Gastroesophageal sphincter (tissue), 4 donors: ENCODE results near the gene NCR3LG1. TPM values are rescaled to one million over a fixed set of nuclear protein-coding genes. Genes with fewer than 3 reads are reported as not detected.

Experiments used
- ATAC-seq: fragments of 150-250 bp; one replicate; pipeline ENCODE4 v1.9.1; 2016; ENCODE audit warnings: mild to moderate bottlenecking, moderate library complexity
- H3K27ac ChIP-seq, 4 donors: fragments of 200-600 bp; sonication (generic) in 3 of 4; 1 replicate in 3 of 4; 2 replicates in 1 of 4; pipeline ENCODE4 v1.5.1; 2016 to 2019
- H3K27me3 ChIP-seq: fragments of 200-600 bp; sonication (generic); one replicate; pipeline ENCODE4 v1.5.1; 2019
- H3K36me3 ChIP-seq, 2 donors: fragments of 200-600 bp; sonication (generic); one replicate each; pipeline ENCODE4 v1.5.1; 2019; ENCODE audit warnings: control low read depth in 1 of 2
- H3K4me1 ChIP-seq, 3 donors: fragments of 200-600 bp; sonication (generic); 1 replicate in 2 of 3; 2 replicates in 1 of 3; pipeline ENCODE4 v1.5.1; 2016 to 2019; ENCODE audit warnings: control low read depth in 2 of 3
- H3K4me3 ChIP-seq, 2 donors: fragments of 200-600 bp; sonication (generic); one replicate each; pipeline ENCODE4 v1.5.1; 2019; ENCODE audit warnings: mild to moderate bottlenecking in 1 of 2, moderate library complexity in 1 of 2
- H3K9me3 ChIP-seq, 3 donors: fragments of 200-600 bp; sonication (generic); one replicate each; pipeline ENCODE4 v1.5.1; 2017 to 2019; ENCODE audit warnings: control low read depth in 2 of 3
- EP300 ChIP-seq: sonication (generic); formaldehyde crosslinking; IDR thresholded peaks from one replicate; pipeline ENCODE4 v1.6.1; 2017; ENCODE audit warnings: antibody characterized with exemption, mild to moderate bottlenecking
- POLR2A ChIP-seq, 2 donors: fragments of 450-650 bp; IDR thresholded peaks; one replicate each; pipeline ENCODE4 v1.6.1; 2017; ENCODE audit warnings: antibody characterized with exemption in 2 of 2, mild to moderate bottlenecking in 2 of 2, moderate library complexity in 1 of 2
- POLR2AphosphoS5 ChIP-seq: sonication (generic); formaldehyde crosslinking; IDR thresholded peaks from one replicate; pipeline ENCODE4 v1.6.1; 2017; ENCODE audit warnings: antibody characterized with exemption
- WGBS, 2 donors: methylation state at CpG; one replicate each; pipeline ENCODE4 v1.1.5; 2018; ENCODE audit warnings: low coverage in 1 of 2; 5-methylcytosine and 5-hydroxymethylcytosine counted together
- total RNA-seq, 4 donors: library from RNA; depleted of rRNA; stranded (reverse); fragments of >200 nt; gene quantifications; one replicate each; pipeline ENCODE4 v1.1.0, GENCODE V29; 2016
- TF ChIP-seq, protein P1 (sequence below), 4 experiments: fragments of 200-600 bp in 2 of 4; fragments of 450-650 bp in 2 of 4; sonication (generic) in 1 of 4; IDR thresholded peaks; one replicate each; pipeline ENCODE4 v1.5.1; 2017 to 2019; ENCODE audit warnings: antibody characterized with exemption in 4 of 4, mild to moderate bottlenecking in 2 of 4, moderate library complexity in 2 of 4

Gene NCR3LG1
- total RNA-seq, 4 donors from 2014 or later = 2.7 to 4.7 (median 3.9) TPM

DNA sequence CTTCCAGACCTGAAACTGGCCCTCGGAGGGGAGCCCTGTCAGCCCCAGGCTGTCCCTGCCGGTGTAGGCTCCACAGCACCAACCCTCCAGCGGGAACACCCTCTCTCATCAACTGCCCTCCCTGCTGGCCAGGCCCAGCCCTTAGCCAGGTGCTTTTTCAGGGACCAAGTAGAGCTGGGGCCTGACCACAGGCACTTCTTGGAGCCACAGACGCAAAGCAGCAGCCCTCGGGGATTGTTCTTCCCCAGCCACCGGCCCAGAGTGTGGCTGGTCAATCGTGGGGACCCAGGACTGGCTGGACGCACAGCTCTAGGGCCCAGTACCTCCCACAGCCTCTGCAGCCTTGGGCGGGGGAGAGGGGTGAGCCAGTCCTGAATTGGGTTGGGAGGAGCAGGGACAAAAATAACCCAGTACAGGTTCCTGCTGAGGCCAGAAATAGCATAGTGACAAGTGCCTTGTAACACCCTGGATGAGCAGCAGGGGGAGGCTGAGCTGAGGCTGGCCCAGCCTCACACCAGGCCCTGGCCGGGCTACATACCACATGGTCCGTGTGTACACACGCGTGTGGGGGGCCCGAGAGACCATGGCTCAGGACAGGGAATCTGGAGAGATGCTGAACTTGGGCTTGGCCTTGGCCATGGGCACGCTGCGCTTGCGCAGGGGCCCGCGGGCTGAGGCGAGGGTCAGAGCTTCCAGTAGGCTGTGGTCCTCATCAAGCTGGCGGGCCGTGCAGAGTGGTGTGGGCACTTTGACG lies 34.9 kb downstream of the NCR3LG1 start:
- Histone ChIP-seq H3K27ac (peak overlapping the region in 3 of 4 donors; percentile 71 to 80 (median 72)), H3K36me3 (no peaks in the 10 kb centered on the region), H3K4me3 (peak overlapping the region in 1 of 2 donors; percentile 23), H3K27me3 (no peaks in the 10 kb centered on the region), H3K9me3 (no peaks in the 10 kb centered on the region), H3K4me1 (peaks cover 0 to 42% (median 10%) of the 10 kb centered on the region in 3 donors)
- WGBS, 2 donors = 44 to 67% methylated on average over 1 to 8 of the region's 23 CpGs
- ATAC-seq = peak; percentile 69
- TF ChIP-seq POLR2AphosphoS5 = no peak
- TF ChIP-seq, protein P1, sequence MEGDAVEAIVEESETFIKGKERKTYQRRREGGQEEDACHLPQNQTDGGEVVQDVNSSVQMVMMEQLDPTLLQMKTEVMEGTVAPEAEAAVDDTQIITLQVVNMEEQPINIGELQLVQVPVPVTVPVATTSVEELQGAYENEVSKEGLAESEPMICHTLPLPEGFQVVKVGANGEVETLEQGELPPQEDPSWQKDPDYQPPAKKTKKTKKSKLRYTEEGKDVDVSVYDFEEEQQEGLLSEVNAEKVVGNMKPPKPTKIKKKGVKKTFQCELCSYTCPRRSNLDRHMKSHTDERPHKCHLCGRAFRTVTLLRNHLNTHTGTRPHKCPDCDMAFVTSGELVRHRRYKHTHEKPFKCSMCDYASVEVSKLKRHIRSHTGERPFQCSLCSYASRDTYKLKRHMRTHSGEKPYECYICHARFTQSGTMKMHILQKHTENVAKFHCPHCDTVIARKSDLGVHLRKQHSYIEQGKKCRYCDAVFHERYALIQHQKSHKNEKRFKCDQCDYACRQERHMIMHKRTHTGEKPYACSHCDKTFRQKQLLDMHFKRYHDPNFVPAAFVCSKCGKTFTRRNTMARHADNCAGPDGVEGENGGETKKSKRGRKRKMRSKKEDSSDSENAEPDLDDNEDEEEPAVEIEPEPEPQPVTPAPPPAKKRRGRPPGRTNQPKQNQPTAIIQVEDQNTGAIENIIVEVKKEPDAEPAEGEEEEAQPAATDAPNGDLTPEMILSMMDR (IDR thresholded peaks at IDR 0.05) = peak in 3 of 4 experiments; percentile 47 to 65 (median 61)

GRCh38 chr11:17387254-17387653 lies 35.7 kb downstream of the NCR3LG1 start:
- no peak for ATAC-seq
- Histone ChIP-seq H3K9me3 (no peaks in the 10 kb centered on the region), H3K27ac (no peak overlapping the region), H3K36me3 (no peaks in the 10 kb centered on the region), H3K4me3 (no peak overlapping the region), H3K4me1 (peaks cover 0 to 42% (median 10%) of the 10 kb centered on the region in 3 donors), H3K27me3 (no peaks in the 10 kb centered on the region)
- 92% methylated on average over 4 of the region's 20 CpGs; no CpG with 5 or more reads in 1 of the 2 donors for WGBS, 2 donors
- TF ChIP-seq POLR2AphosphoS5 = no peak
- no peak for TF ChIP-seq EP300
- no peak for TF ChIP-seq POLR2A (IDR thresholded peaks at IDR 0.05)
- TF ChIP-seq, protein P1 (IDR thresholded peaks at IDR 0.05) = no peak

- WGBS, 2 donors = 91 to 100% methylated on average over 1 to 17 of the region's 20 CpGs
- Histone ChIP-seq H3K36me3 (no peaks in the 10 kb centered on the region), H3K27ac (no peak overlapping the region), H3K27me3 (no peaks in the 10 kb centered on the region), H3K4me1 (peaks cover 0 to 42% (median 10%) of the 10 kb centered on the region in 3 donors), H3K9me3 (no peaks in the 10 kb centered on the region), H3K4me3 (no peak overlapping the region)
- ATAC-seq = no peak
- no peak for TF ChIP-seq POLR2A (IDR thresholded peaks at IDR 0.05)
- TF ChIP-seq POLR2AphosphoS5 = no peak
- TF ChIP-seq EP300 = no peak
- TF ChIP-seq, protein P1 (IDR thresholded peaks at IDR 0.05) = no peak
Observed at GRCh38 chr11:17387811-17388210, 36.2 kb downstream of the NCR3LG1 start.

GRCh38 chr11:17388609-17389210 lies 37.1 kb downstream of the NCR3LG1 start, which contains the start of gene KCNJ11:
Gene KCNJ11, minus strand, starts transcription at chr11:17388659. Its CDS starts 568 bp downstream, at chr11:17388091.
- H3K9me3 ChIP-seq = no peaks in the 10 kb centered on the region
- H3K36me3 ChIP-seq = no peaks in the 10 kb centered on the region
- TF ChIP-seq, protein P1 (IDR thresholded peaks at IDR 0.05) = no peak
- no peak for TF ChIP-seq EP300
- no peak for TF ChIP-seq POLR2A (IDR thresholded peaks at IDR 0.05)
- TF ChIP-seq POLR2AphosphoS5 = no peak
- H3K4me1 ChIP-seq = peaks cover 0 to 41% (median 10%) of the 10 kb centered on the region in 3 donors
- H3K4me3 ChIP-seq = peak within 1 kb of the TSS; percentile 50 to 62
- H3K27ac ChIP-seq = peak within 1 kb of the TSS in 3 of 4 donors; percentile 59 to 72 (median 63)
- WGBS, 2 donors = 11 to 12% methylated on average over 10 to 16 of the region's 53 CpGs
- no peaks in the 10 kb centered on the region for H3K27me3 ChIP-seq
- ATAC-seq = peak; percentile 52
